Right lobe of liver (tissue), 4 donors: ENCODE measurements around the gene SULT4A1.

Experiments used
- CTCF ChIP-seq, 4 donors: fragments of 200-600 bp in 3 of 4; fragments of 450-650 bp in 1 of 4; IDR thresholded peaks; one replicate each; pipeline versions ENCODE4 v1.5.1 to v1.8.0; 2016 to 2022; ENCODE audit warnings: antibody characterized with exemption in 4 of 4, mild to moderate bottlenecking in 2 of 4
- POLR2A ChIP-seq: fragments of 450-650 bp; IDR thresholded peaks from one replicate; pipeline ENCODE4 v1.6.1; 2017; ENCODE audit warnings: antibody characterized with exemption, mild to moderate bottlenecking
- donor health status: DM: no; HTN: no; CAD: no.
- donor health status: DM: no; HTN: no; CAD: no.
- donor health status: DM: no; HTN: yes; CAD: no.

GRCh38 chr22:43835166-43835565 is 27.1 kb downstream of the SULT4A1 start:
- TF ChIP-seq POLR2A: no peak
- TF ChIP-seq CTCF (IDR thresholded peaks at IDR 0.05): no peak
